Colonic mucosa (tissue), 4 donors: Measurements from ENCODE around the gene NUCB1. TPM values are rescaled to one million over a fixed set of nuclear protein-coding genes. Genes with fewer than 3 reads are reported as not detected.
A peak's percentile ranks its signal among the peaks of the same experiment; 100 is the strongest.
"Not testable (repeated sequence)": the region's sequence is repeated elsewhere in the genome, so short reads cannot be mapped to it uniquely, and the experiment has no call there.

Experiments used
- DNase-seq: peaks from one replicate; pipeline ENCODE4 v3.0.0-alpha.2; 2020
- H3K27ac ChIP-seq: fragments of 200-600 bp; one replicate; pipeline ENCODE4 v1.8.0; 2021
- H3K27me3 ChIP-seq: fragments of 200-600 bp; one replicate; pipeline ENCODE4 v1.8.0; 2021
- H3K36me3 ChIP-seq: fragments of 200-600 bp; one replicate; pipeline ENCODE4 v1.8.0; 2021
- H3K4me1 ChIP-seq: fragments of 200-600 bp; one replicate; pipeline ENCODE4 v1.8.0; 2021; ENCODE audit warnings: mild to moderate bottlenecking
- H3K4me3 ChIP-seq: fragments of 200-600 bp; one replicate; pipeline ENCODE4 v1.8.0; 2021
- H3K9ac ChIP-seq, 2 donors: one replicate each; pipeline ENCODE4 v1.7.0; 2013; ENCODE audit warnings: control low read depth in 2 of 2, low read depth in 2 of 2, low read length in 2 of 2
- H3K9me3 ChIP-seq: fragments of 200-600 bp; one replicate; pipeline ENCODE4 v1.8.0; 2021
- CTCF ChIP-seq: fragments of 200-600 bp; IDR thresholded peaks from one replicate; pipeline ENCODE4 v1.8.0; 2022; ENCODE audit warnings: antibody characterized with exemption, mild to moderate bottlenecking
- intact Hi-C: fragments of 100-400 bp; cut with DNase I; formaldehyde crosslinking; loops from one replicate; pipeline ENCODE4 v1.14.1; 2022
- total RNA-seq, 2 donors: library from RNA; stranded (reverse); fragmentation: NEBNext Ultra II Directional in 1 of 2; extraction: Animal tissue kit (Norgen Biotek cat#: 25700) in 1 of 2; gene quantifications; one replicate each; pipeline ENCODE4 v1.2.1, GENCODE V29; 2021
- donor health status: healthy.
- donor health status: DM: no; HTN: no; CAD: no.
- donor health status: DM: no; HTN: no; CAD: no.

The NUCB1 gene
- total RNA-seq, 2 donors from 2014 or later: 180 to 184 TPM

DNA sequence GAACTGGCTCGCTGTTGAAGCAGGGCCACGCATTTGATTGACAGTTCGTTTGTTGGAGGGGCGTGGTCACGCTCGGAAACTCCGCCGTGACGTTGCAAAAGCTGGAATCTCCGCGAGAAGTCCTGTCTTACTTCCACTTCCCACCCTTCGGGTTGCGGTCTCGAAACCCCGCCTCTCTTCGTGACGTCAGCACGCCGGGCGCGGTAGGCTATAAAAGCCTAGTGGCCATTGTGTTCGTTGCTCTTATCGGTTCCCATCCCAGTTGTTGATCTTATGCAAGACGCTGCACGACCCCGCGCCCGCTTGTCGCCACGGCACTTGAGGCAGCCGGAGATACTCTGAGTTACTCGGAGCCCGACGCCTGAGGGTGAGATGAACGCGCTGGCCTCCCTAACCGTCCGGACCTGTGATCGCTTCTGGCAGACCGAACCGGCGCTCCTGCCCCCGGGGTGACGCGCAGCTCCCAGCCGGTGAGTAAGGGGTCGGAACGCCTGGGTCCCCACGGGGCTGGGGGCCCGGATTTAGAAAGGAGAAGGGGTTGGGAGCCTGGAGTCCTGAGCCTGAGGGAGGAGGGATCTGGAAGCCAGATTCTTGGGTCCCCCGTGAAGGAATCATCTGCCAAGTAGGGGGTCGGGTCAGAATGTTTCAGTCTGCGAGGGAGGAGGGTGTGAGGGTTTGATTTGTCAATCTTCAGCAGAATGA is 27.8 kb upstream of the NUCB1 start, which contains the start of gene PPP1R15A:
TSS of gene PPP1R15A (plus strand) at position 240 of the 702 bp plus-strand sequence. CDS start 813 bp downstream, outside the sequence.
- Histone ChIP-seq H3K4me1 (peaks cover 15% of the 10 kb centered on the region), H3K27me3 (no peaks in the 10 kb centered on the region), H3K9me3 (no peaks in the 10 kb centered on the region), H3K36me3 (no peaks in the 10 kb centered on the region), H3K4me3 (peak within 1 kb of the TSS; percentile 63), H3K27ac (peak within 1 kb of the TSS; percentile 97), H3K9ac (peak within 1 kb of the TSS; percentile 95 to 100)
- intact Hi-C loops: loop anchor here (10.0 kb wide), 1 partner anchor 92 kb away; the partner anchor contains the start of gene FTL
- no peak for TF ChIP-seq CTCF
- peak; percentile 99 for DNase-seq

DNA sequence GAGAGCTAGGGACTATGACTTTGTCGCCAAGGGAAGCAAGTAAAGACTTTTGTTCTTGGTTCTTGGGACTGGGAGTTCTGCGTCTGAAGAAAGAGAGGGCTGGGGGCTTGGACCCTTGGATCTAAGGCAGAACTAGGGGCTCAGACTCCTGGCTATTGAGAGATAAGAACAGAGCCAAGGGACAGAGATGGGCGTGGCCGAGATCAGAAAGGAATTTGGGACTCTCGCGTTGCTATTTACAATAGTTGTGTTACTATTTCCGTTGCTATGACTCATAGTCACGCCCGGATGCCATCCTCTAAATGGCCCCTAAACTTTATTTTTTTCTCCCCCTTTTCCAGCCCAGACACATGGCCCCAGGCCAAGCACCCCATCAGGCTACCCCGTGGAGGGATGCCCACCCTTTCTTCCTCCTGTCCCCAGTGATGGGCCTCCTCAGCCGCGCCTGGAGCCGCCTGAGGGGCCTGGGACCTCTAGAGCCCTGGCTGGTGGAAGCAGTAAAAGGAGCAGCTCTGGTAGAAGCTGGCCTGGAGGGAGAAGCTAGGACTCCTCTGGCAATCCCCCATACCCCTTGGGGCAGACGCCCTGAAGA is 27.1 kb upstream of the NUCB1 start:
- Histone ChIP-seq H3K27me3 (no peaks in the 10 kb centered on the region), H3K9ac (peak overlapping the region; percentile 95 to 100), H3K4me3 (peak overlapping the region; percentile 63), H3K9me3 (no peaks in the 10 kb centered on the region), H3K36me3 (no peaks in the 10 kb centered on the region), H3K4me1 (peaks cover 15% of the 10 kb centered on the region), H3K27ac (peak overlapping the region; percentile 97)
- TF ChIP-seq CTCF: no peak
- DNase-seq: peak; percentile 90
- intact Hi-C loops: loop anchor here (10.0 kb wide), 1 partner anchor 92 kb away; the partner anchor contains the start of gene FTL

DNA sequence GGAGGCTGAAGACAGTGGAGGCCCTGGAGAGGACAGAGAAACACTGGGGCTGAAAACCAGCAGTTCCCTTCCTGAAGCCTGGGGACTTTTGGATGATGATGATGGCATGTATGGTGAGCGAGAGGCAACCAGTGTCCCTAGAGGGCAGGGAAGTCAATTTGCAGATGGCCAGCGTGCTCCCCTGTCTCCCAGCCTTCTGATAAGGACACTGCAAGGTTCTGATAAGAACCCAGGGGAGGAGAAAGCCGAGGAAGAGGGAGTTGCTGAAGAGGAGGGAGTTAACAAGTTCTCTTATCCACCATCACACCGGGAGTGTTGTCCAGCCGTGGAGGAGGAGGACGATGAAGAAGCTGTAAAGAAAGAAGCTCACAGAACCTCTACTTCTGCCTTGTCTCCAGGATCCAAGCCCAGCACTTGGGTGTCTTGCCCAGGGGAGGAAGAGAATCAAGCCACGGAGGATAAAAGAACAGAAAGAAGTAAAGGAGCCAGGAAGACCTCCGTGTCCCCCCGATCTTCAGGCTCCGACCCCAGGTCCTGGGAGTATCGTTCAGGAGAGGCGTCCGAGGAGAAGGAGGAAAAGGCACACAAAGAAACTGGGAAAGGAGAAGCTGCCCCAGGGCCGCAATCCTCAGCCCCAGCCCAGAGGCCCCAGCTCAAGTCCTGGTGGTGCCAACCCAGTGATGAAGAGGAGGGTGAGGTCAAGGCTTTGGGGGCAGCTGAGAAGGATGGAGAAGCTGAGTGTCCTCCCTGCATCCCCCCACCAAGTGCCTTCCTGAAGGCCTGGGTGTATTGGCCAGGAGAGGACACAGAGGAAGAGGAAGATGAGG is 26.4 kb upstream of the NUCB1 start:
- intact Hi-C loops: loop anchor here (10.0 kb wide), 1 partner anchor 91 kb away; the partner anchor contains the start of gene FTL
- DNase-seq: no peak
- no peaks in the 10 kb centered on the region for H3K36me3 ChIP-seq

DNA sequence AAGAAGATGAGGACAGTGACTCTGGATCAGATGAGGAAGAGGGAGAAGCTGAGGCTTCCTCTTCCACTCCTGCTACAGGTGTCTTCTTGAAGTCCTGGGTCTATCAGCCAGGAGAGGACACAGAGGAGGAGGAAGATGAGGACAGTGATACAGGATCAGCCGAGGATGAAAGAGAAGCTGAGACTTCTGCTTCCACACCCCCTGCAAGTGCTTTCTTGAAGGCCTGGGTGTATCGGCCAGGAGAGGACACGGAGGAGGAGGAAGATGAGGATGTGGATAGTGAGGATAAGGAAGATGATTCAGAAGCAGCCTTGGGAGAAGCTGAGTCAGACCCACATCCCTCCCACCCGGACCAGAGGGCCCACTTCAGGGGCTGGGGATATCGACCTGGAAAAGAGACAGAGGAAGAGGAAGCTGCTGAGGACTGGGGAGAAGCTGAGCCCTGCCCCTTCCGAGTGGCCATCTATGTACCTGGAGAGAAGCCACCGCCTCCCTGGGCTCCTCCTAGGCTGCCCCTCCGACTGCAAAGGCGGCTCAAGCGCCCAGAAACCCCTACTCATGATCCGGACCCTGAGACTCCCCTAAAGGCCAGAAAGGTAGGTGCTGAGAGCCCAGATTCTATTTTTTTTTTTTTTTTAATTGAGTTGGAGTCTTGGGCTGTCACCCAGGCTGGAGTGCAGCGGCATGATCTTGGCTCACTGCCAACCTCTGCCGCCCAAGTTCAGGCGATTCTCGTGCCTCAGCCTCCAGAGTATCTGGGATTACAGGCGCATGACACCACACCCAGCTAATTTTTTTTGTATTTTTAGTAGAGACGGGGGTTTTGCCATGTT is 25.6 kb upstream of the NUCB1 start:
- H3K27me3 ChIP-seq: no peaks in the 10 kb centered on the region
- H3K4me1 ChIP-seq: peaks cover 15% of the 10 kb centered on the region
- H3K27ac ChIP-seq: peak overlapping the region; percentile 97
- peak overlapping the region; percentile 63 for H3K4me3 ChIP-seq
- TF ChIP-seq CTCF: no peak
- peak overlapping the region; percentile 95 to 100 for H3K9ac ChIP-seq
- peak; percentile 65 for DNase-seq
- H3K9me3 ChIP-seq: no peaks in the 10 kb centered on the region
- H3K36me3 ChIP-seq: no peaks in the 10 kb centered on the region
- intact Hi-C loops: loop anchor here (10.0 kb wide), 1 partner anchor 90 kb away; the partner anchor contains the start of gene FTL

More for the DNA sequence above, 26.4 kb upstream of the NUCB1 start:
- Histone ChIP-seq H3K9me3 (no peaks in the 10 kb centered on the region), H3K27me3 (no peaks in the 10 kb centered on the region), H3K9ac (peak overlapping the region; percentile 95 to 100), H3K4me1 (peaks cover 15% of the 10 kb centered on the region), H3K4me3 (peak overlapping the region; percentile 63), H3K27ac (peak overlapping the region; percentile 97)
- no peak for TF ChIP-seq CTCF

DNA sequence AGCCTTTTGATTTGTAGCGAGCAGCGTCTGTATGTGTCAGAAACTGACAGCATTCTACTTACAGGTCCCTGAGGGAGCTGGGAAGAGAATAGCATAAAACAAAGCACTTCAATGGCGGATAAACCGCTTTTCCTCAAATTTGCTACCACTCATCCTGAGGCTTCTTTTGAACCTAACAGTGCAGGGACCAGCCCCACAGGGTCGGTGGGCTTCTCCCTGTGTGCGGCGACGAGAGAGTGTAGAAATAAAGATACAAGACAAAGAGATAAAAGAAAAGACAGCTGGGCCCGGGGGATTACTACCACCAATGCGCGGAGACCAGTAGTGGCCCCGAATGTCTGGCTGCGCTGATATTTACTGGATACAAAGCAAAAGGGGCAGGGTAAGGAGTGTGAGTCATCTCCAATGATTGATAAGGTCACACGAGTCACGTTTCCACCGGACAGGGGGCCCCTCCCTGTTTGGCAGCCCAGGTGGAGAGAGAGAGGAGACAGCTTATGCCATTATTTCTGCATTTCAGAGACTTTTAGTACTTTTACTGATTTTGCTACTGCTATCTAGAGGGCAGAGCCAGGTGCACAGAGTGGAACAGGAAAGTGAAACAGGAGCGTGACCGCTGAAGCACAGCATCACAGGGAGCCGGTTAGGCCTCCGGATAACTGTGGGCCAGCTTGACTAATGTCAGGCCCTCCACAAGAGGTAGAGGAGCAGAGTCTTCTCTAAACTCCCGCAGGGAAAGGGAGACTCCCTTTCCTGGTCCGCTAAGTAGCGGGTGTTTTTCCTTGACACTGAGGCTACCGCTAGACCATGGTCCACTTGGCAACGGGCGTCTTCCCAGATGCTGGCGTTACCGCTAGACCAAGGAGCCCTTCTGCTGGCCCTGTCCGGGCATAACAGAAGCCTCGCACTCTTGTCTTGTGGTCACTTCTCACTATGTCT is 23.8 kb upstream of the NUCB1 start:
- intact Hi-C loops: loop anchor here (10.0 kb wide), 1 partner anchor 88 kb away; the partner anchor contains the start of gene FTL

More for the DNA sequence above, 23.8 kb upstream of the NUCB1 start:
- not testable (repeated sequence) for H3K27me3 ChIP-seq, DNase-seq, H3K9me3 ChIP-seq, H3K36me3 ChIP-seq
- peak overlapping the region; percentile 97 for H3K27ac ChIP-seq
- H3K9ac ChIP-seq: peak overlapping the region; percentile 81 to 100
- H3K4me1 ChIP-seq: peaks cover 15% of the 10 kb centered on the region
- peak overlapping the region; percentile 63 for H3K4me3 ChIP-seq
